ENCODE measurements around the gene GLRX. TPM values are rescaled to one million over a fixed set of nuclear protein-coding genes. Genes with fewer than 3 reads are reported as not detected.

Gene GLRX, protein sequence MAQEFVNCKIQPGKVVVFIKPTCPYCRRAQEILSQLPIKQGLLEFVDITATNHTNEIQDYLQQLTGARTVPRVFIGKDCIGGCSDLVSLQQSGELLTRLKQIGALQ
- 69.0 to 130 TPM (median 76.7 TPM) in 5 replicates for total RNA-seq (2022; extraction: Qiagen RNA extraction)

GRCh38 chr5:95822542-95823181 is at the start of gene GLRX:
Gene GLRX (minus strand): TSS chr5:95822726. CDS start chr5:95822662, 64 bp downstream.

Other genes with a start within 250 kb of the GLRX start
- gene GPR150, start 202.6 kb downstream of the GLRX start, total RNA-seq (2022; extraction: Qiagen RNA extraction): 0.06 to 0.23 TPM (median 0.16 TPM) in 5 replicates
- gene RFESD, start 175.9 kb downstream of the GLRX start, total RNA-seq (2022; extraction: Qiagen RNA extraction): 1.5 to 2.3 TPM (median 2.1 TPM) in 5 replicates
- 0.17 to 0.22 TPM (median 0.18 TPM) in 3 of 5 replicates, not detected in the others for gene SPATA9, start 139.7 kb downstream of the GLRX start, total RNA-seq (2022; extraction: Qiagen RNA extraction)
- 7.1 to 11.5 TPM (median 9.0 TPM) in 5 replicates for gene RHOBTB3, start 91.4 kb downstream of the GLRX start, total RNA-seq (2022; extraction: Qiagen RNA extraction)
- 22.7 to 38.1 TPM (median 36.0 TPM) in 5 replicates for gene ELL2, start 139.1 kb upstream of the GLRX start, total RNA-seq (2022; extraction: Qiagen RNA extraction)